Forelimb muscle (tissue), 1 donor: ENCODE data around the gene WDR37. TPM values are rescaled to one million over a fixed set of nuclear protein-coding genes. Genes with fewer than 3 reads are reported as not detected.

Experiments
- DNase-seq: peaks from one replicate; pipeline ENCODE4 v3.0.0-alpha.2; 2013; ENCODE audit warnings: low read depth
- polyA plus RNA-seq: library from polyadenylated mRNA; unstranded; fragments of 120-200 nt; gene quantifications from one replicate; pipeline ENCODE4 v1.2.1, GENCODE V29; 2013; ENCODE audit not compliant: insufficient read length

Gene WDR37
- polyA plus RNA-seq, 1 donor: 10.9 TPM

- no peak for DNase-seq
Observed at GRCh38 chr10:1074052-1074747, 18.0 kb downstream of the WDR37 start.

GRCh38 chr10:1074748-1075308 is 18.6 kb downstream of the WDR37 start:
- no peak for DNase-seq

GRCh38 chr10:1078668-1079067 is 22.5 kb downstream of the WDR37 start:
- no peak for DNase-seq

- no peak for DNase-seq
Observed at GRCh38 chr10:1083581-1083980, 27.4 kb downstream of the WDR37 start.

GRCh38 chr10:1084011-1084950 is 28.1 kb downstream of the WDR37 start:
- no peak for DNase-seq

- no peak for DNase-seq
Observed at GRCh38 chr10:1085258-1085657, 29.1 kb downstream of the WDR37 start.

- no peak for DNase-seq
Observed at GRCh38 chr10:1086787-1087186, 30.6 kb downstream of the WDR37 start.

GRCh38 chr10:1089017-1089689 is 33.0 kb downstream of the WDR37 start:
- no peak for DNase-seq

- DNase-seq: no peak
Observed at GRCh38 chr10:1090696-1091095, 34.5 kb downstream of the WDR37 start.

GRCh38 chr10:1093696-1094095 is 37.5 kb downstream of the WDR37 start:
- no peak for DNase-seq

- DNase-seq: no peak
Observed at GRCh38 chr10:1094112-1095057, 38.2 kb downstream of the WDR37 start.

GRCh38 chr10:1095498-1095897 is 39.3 kb downstream of the WDR37 start:
- DNase-seq: no peak

GRCh38 chr10:1096287-1096889 is 40.2 kb downstream of the WDR37 start:
- DNase-seq: no peak

- DNase-seq: no peak
Observed at GRCh38 chr10:1097436-1097835, 41.3 kb downstream of the WDR37 start.

GRCh38 chr10:1100143-1100542 is 44.0 kb downstream of the WDR37 start:
- no peak for DNase-seq

GRCh38 chr10:1100691-1101368 is 44.6 kb downstream of the WDR37 start:
- DNase-seq: no peak

- DNase-seq: no peak
Observed at GRCh38 chr10:1101946-1102345, 45.8 kb downstream of the WDR37 start.

GRCh38 chr10:1102416-1102815 is 46.2 kb downstream of the WDR37 start:
- no peak for DNase-seq

GRCh38 chr10:1102831-1103230 is 46.6 kb downstream of the WDR37 start:
- no peak for DNase-seq

GRCh38 chr10:1103551-1103950 is 47.4 kb downstream of the WDR37 start:
- DNase-seq: no peak
